HepG2 (cell line): ENCODE data around the gene ZNF326. TPM values are rescaled to one million over a fixed set of nuclear protein-coding genes. Genes with fewer than 3 reads are reported as not detected.

Source experiments
- ATAC-seq: fragments of 200-7000 bp; cut with Tn5 transposase; 3 replicates; pipeline ENCODE4 v1.9.1; 2020; ENCODE audit warnings: mild to moderate bottlenecking, moderate library complexity
- BruUV-seq: library from RNA; stranded (reverse); fragments of 400-500 nt; replicated peaks from 2 replicates; lab custom pipeline; 2021; lab: Mats Ljungman, UMichigan
- CTCF ChIA-PET: fragments of 300-600 bp; formaldehyde crosslinking; extraction: SDS; loops from one replicate; lab custom pipeline; 2021; ENCODE audit warnings: low total read pairs, inconsistent platforms, low intra/inter-chr PET ratio; lab: Yijun Ruan, JAX
- POLR2A ChIA-PET: fragments of 350-600 bp; sonication (Branson Sonifier 250); formaldehyde crosslinking; loops from one replicate; lab custom pipeline; 2020; ENCODE audit warnings: antibody characterized with exemption, inconsistent platforms; lab: Yijun Ruan, JAX
- DNase-seq: peaks from one replicate; pipeline ENCODE4 v3.0.0-alpha.2; 2015; ENCODE audit warnings: low spot score
- FAIRE-seq: peaks from 3 replicates; lab custom pipeline; 2011; peaks lifted over from hg19 to GRCh38; lab: Jason Lieb, UNC
- H2AFZ ChIP-seq: one replicate; pipeline ENCODE4 v1.6.1; 2011; ENCODE audit warnings: low read length, inconsistent platforms
- H3K27ac ChIP-seq: fragments of 300-600 bp; 3 replicates; pipeline ENCODE4 v1.8.0; 2011; ENCODE audit warnings: mixed run types, mild to moderate bottlenecking, mixed read lengths, low read length, inconsistent platforms; ENCODE audit not compliant: insufficient read depth; ENCODE audit errors: extremely low read length
- H3K27me3 ChIP-seq, 2 experiments: fragments of 200-600 bp in 1 of 2; 2 replicates in 1 of 2; 3 replicates in 1 of 2; pipeline versions ENCODE4 v1.6.0 to v1.8.0; 2011; ENCODE audit warnings: low read length in 2 of 2, mild to moderate bottlenecking in 2 of 2, moderate library complexity in 2 of 2, inconsistent platforms in 1 of 2; ENCODE audit not compliant: insufficient read depth in 2 of 2, control insufficient read depth in 1 of 2
- H3K36me3 ChIP-seq, 2 experiments: fragments of 200-600 bp in 1 of 2; replicated peaks in 1 of 2; 2 replicates in 1 of 2; 3 replicates in 1 of 2; pipeline versions ENCODE4 v1.5.1 to v1.8.0; 2011; ENCODE audit warnings: low read length in 2 of 2, inconsistent platforms in 1 of 2; ENCODE audit not compliant: insufficient read depth in 2 of 2, control insufficient read depth in 1 of 2
- H3K4me1 ChIP-seq: 2 replicates; pipeline ENCODE4 v1.5.1; 2012; ENCODE audit warnings: low read length, inconsistent platforms; ENCODE audit not compliant: insufficient read depth
- H3K4me2 ChIP-seq: 2 replicates; pipeline ENCODE4 v1.6.0; 2011; ENCODE audit warnings: low read depth, low read length, inconsistent platforms
- H3K4me3 ChIP-seq, 3 experiments: fragments of 200-600 bp in 1 of 3; sonication (generic), shearing (Covaris generic) in 1 of 3; replicated peaks in 1 of 3; 2 replicates each; pipeline ENCODE4 v1.5.1; 2011 to 2016; ENCODE audit warnings: low read length in 3 of 3, inconsistent platforms in 2 of 3, low read depth in 2 of 3, mild to moderate bottlenecking in 2 of 3, control low read depth in 1 of 3, mixed read lengths in 1 of 3; ENCODE audit not compliant: insufficient read depth in 1 of 3
- H3K79me2 ChIP-seq: one replicate; pipeline ENCODE4 v1.6.1; 2011; ENCODE audit warnings: low read length, inconsistent platforms; ENCODE audit not compliant: insufficient read depth
- H3K9ac ChIP-seq: 2 replicates; pipeline ENCODE4 v1.6.0; 2011; ENCODE audit warnings: mild to moderate bottlenecking, low read depth, low read length, inconsistent platforms; ENCODE audit not compliant: insufficient read depth
- H3K9me3 ChIP-seq: 2 replicates; pipeline ENCODE4 v1.5.1; 2012; ENCODE audit warnings: mild to moderate bottlenecking, low read length
- H4K20me1 ChIP-seq: 2 replicates; pipeline ENCODE4 v1.6.0; 2011; ENCODE audit warnings: inconsistent platforms, mild to moderate bottlenecking, low read length, moderate library complexity; ENCODE audit not compliant: insufficient read depth
- CEBPB ChIP-seq: IDR thresholded peaks from 2 replicates; pipeline ENCODE4 v1.6.1; 2011; ENCODE audit warnings: low read depth, low read length, improper control_type of control experiment, borderline replicate concordance
- CEBPG ChIP-seq: IDR thresholded peaks from 2 replicates; pipeline ENCODE4 v1.6.1; 2016
- CREB1 ChIP-seq, 2 experiments: fragments of 450-650 bp in 1 of 2; IDR thresholded peaks; 2 replicates each; pipeline ENCODE4 v1.6.1; 2016 to 2017; ENCODE audit warnings: control low read depth in 1 of 2, mild to moderate bottlenecking in 1 of 2, missing compliant biosample characterization in 1 of 2, missing genetic modification characterization in 1 of 2
- HMG20B ChIP-seq: conservative IDR thresholded peaks from 2 replicates; pipeline ENCODE4 v1.6.1; 2016; ENCODE audit warnings: missing genetic modification reagents, missing compliant biosample characterization
- JARID2 ChIP-seq: sonication (generic); formaldehyde crosslinking; IDR thresholded peaks from 2 replicates; pipeline ENCODE4 v1.8.1; 2023; ENCODE audit warnings: missing genetic modification reagents, inconsistent platforms; ENCODE audit not compliant: insufficient replicate concordance
- NR3C1 ChIP-seq: sonication (generic); formaldehyde crosslinking; IDR thresholded peaks from 2 replicates; pipeline ENCODE4 v1.4.0; 2020; ENCODE audit warnings: missing genetic modification reagents
- RARA ChIP-seq: IDR thresholded peaks from 2 replicates; pipeline ENCODE4 v1.6.1; 2016; ENCODE audit warnings: missing genetic modification reagents, missing compliant biosample characterization
- SMARCC2 ChIP-seq: fragments of 450-650 bp; IDR thresholded peaks from 2 replicates; pipeline ENCODE4 v1.6.1; 2017; ENCODE audit warnings: antibody characterized with exemption, mild to moderate bottlenecking
- ZFP41 ChIP-seq: sonication (generic); formaldehyde crosslinking; IDR thresholded peaks from 2 replicates; pipeline ENCODE4 v1.4.0; 2020; ENCODE audit warnings: mild to moderate bottlenecking, missing genetic modification reagents, borderline replicate concordance
- ZNF337 ChIP-seq: sonication (generic); formaldehyde crosslinking; IDR thresholded peaks from 2 replicates; pipeline ENCODE4 v1.5.1; 2020; ENCODE audit warnings: missing genetic modification reagents, low read depth, mild to moderate bottlenecking, borderline replicate concordance
- ZNF597 ChIP-seq: sonication (generic); formaldehyde crosslinking; IDR thresholded peaks from 2 replicates; pipeline ENCODE4 v1.5.0; 2020; ENCODE audit warnings: missing genetic modification reagents
- WGBS: methylation state at CpG from one replicate; pipeline ENCODE4 v1.1.6; 2017; ENCODE audit warnings: low lambda C conversion rate; 5-methylcytosine and 5-hydroxymethylcytosine counted together
- in situ Hi-C: cut with HindIII; loops from 2 replicates; pipeline ENCODE4 v1.10.0; 2017; ENCODE audit warnings: low pct_unique_long_range_greater_than_20kb; ENCODE audit not compliant: extremely low pct_ligation_motif_present
- intact Hi-C: fragments of 100-400 bp; cut with micrococcal nuclease; formaldehyde crosslinking; loops from one replicate; pipeline ENCODE4 v1.10.0; 2022; ENCODE audit not compliant: unreplicated experiment
- polyA plus RNA-seq, 8 experiments: library from polyadenylated mRNA; depleted of rRNA in 3 of 8; stranded (reverse) in 7 of 8; unstranded in 1 of 8; fragments of >200 nt; fragmentation: Illumina TruSeq in 4 of 8; extraction: Trizol in 4 of 8; gene quantifications; 2 replicates each; pipeline versions ENCODE4 v1.2.1 to v1.2.3, GENCODE V29; 2011 to 2016; ENCODE audit warnings: low read depth in 4 of 8, missing spikeins in 1 of 8, mixed read lengths in 1 of 8; ENCODE audit not compliant: insufficient read depth in 1 of 8
- total RNA-seq, 5 experiments: library from RNA; depleted of rRNA; stranded (reverse); fragments of >200 nt; fragmentation: Illumina TruSeq; extraction: Trizol; gene quantifications; 2 replicates each; pipeline ENCODE4 v1.2.3, GENCODE V29; 2016; ENCODE audit warnings: low read depth in 1 of 5
- TF ChIP-seq, protein P1 (sequence below): sonication (generic); formaldehyde crosslinking; IDR thresholded peaks from 2 replicates; pipeline ENCODE4 v1.5.0; 2020; ENCODE audit warnings: mild to moderate bottlenecking, missing genetic modification reagents

ZNF326 gene
- total and polyA plus RNA-seq, 2 of the 13 experiments (the other 11 are each of a cell fraction or from before 2014, with no cell fraction given): 6.3 to 16.4 TPM

DNA sequence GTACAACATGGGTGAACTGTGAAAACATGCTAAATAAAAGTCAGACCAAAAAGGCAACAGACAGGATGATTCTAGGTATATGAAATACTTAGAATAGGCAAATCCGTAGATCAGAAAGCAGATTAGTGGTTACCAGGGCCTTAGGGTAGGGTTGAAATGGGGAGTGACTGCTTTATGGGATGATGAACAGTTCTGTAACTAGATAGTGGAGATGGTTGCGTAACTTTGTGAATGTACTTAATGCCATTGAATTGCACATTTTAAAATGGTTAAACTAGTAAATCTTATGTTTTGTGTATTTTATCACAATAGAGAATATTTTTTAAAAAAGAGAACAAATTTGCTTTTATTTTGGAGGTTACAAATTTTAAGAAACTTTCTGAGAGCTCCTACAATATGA is 17.4 kb downstream of the ZNF326 start:
- CTCF ChIA-PET: no interaction called here
- peaks cover 12 to 64% of the 10 kb centered on the region in 2 experiments for H3K36me3 ChIP-seq

GRCh38 chr1:90023691-90024090 is 28.8 kb downstream of the ZNF326 start:
- Histone ChIP-seq H3K79me2 (no peaks in the 10 kb centered on the region), H3K27ac (no peak overlapping the region), H3K36me3 (peaks cover 11 to 72% of the 10 kb centered on the region in 2 experiments), H3K4me3 (no peak overlapping the region), H2AFZ (no peak overlapping the region), H3K9me3 (no peaks in the 10 kb centered on the region), H3K27me3 (no peaks in the 10 kb centered on the region), H3K4me1 (peaks cover 7% of the 10 kb centered on the region), H4K20me1 (no peaks in the 10 kb centered on the region), H3K4me2 (no peak overlapping the region), H3K9ac (no peak overlapping the region)
- TF ChIP-seq ZNF337 (CRISPR knock-in tag) (no peak), ZNF597 (CRISPR knock-in tag) (no peak), JARID2 (no peak), ZFP41 (CRISPR knock-in tag) (no peak), SMARCC2 (no peak), RARA (CRISPR knock-in tag) (no peak), CREB1 (IDR thresholded peaks at IDR 0.05) (no peak), CREB1 (CRISPR knock-in tag; IDR thresholded peaks at IDR 0.05) (no peak), NR3C1 (CRISPR knock-in tag) (no peak)
- TF ChIP-seq, protein P1, sequence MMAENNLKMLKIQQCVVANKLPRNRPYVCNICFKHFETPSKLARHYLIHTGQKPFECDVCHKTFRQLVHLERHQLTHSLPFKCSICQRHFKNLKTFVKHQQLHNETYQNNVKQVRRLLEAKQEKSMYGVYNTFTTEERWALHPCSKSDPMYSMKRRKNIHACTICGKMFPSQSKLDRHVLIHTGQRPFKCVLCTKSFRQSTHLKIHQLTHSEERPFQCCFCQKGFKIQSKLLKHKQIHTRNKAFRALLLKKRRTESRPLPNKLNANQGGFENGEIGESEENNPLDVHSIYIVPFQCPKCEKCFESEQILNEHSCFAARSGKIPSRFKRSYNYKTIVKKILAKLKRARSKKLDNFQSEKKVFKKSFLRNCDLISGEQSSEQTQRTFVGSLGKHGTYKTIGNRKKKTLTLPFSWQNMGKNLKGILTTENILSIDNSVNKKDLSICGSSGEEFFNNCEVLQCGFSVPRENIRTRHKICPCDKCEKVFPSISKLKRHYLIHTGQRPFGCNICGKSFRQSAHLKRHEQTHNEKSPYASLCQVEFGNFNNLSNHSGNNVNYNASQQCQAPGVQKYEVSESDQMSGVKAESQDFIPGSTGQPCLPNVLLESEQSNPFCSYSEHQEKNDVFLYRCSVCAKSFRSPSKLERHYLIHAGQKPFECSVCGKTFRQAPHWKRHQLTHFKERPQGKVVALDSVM (CRISPR knock-in tag): no peak
- no peak for DNase-seq
- no peak for ATAC-seq
- in situ Hi-C loops: no loop called here
- no TSS peak for BruUV-seq
- ChIA-PET CTCF (no interaction called here), POLR2A (no interaction called here)
- 94% methylated on average over 1 of the region's 1 CpG for WGBS
- FAIRE-seq: no peak
- intact Hi-C loops: no loop called here

More for the DNA sequence above, 17.4 kb downstream of the ZNF326 start:
- no TSS peak for BruUV-seq
- POLR2A ChIA-PET: no interaction called here
- Histone ChIP-seq H3K9ac (no peak overlapping the region), H3K79me2 (peaks cover 9% of the 10 kb centered on the region), H3K27me3 (no peaks in the 10 kb centered on the region), H3K4me1 (peaks cover 11% of the 10 kb centered on the region), H3K4me3 (no peak overlapping the region), H4K20me1 (no peaks in the 10 kb centered on the region; the same call in 1 of the 2 replicates), H3K27ac (no peak overlapping the region), H2AFZ (no peak overlapping the region), H3K9me3 (no peaks in the 10 kb centered on the region), H3K4me2 (no peak overlapping the region)
- FAIRE-seq (no peak), DNase-seq (no peak), ATAC-seq (no peak)
- in situ Hi-C loops: no loop called here
- WGBS: 97% methylated on average over 2 of the region's 2 CpGs
- TF ChIP-seq CEBPB (peak; percentile 81), CEBPG (CRISPR knock-in tag) (peak; percentile 30), HMG20B (CRISPR knock-in tag) (no peak)
- intact Hi-C loops: no loop called here
